Measurements from ENCODE around the gene RARG.

- TF ChIP-seq SIRT6 (IDR thresholded peaks at IDR 0.05; ENCODE audit: low read length) = no peak
- TF ChIP-seq MAX (IDR thresholded peaks at IDR 0.05) = no peak
- no peak for TF ChIP-seq CTCF (IDR thresholded peaks at IDR 0.05; ENCODE audit: control extremely low read depth in 1 of 3, insufficient read depth in 1 of 3, low read depth in 1 of 3, low read length in 3 of 3)
- TF ChIP-seq PHF8 (conservative IDR thresholded peaks at IDR 0.05; ENCODE audit: low read depth, low read length) = no peak
- TF ChIP-seq ZNF274 (IDR thresholded peaks at IDR 0.05; ENCODE audit: borderline replicate concordance, extremely low read depth, low read length) = no peak
- no peak for TF ChIP-seq EGR1 (IDR thresholded peaks at IDR 0.05; ENCODE audit: borderline replicate concordance, low read depth, low read length)
- TF ChIP-seq TCF12 (IDR thresholded peaks at IDR 0.05; ENCODE audit: low read depth, low read length) = no peak
- TF ChIP-seq POLR2A (IDR thresholded peaks at IDR 0.05; ENCODE audit: control extremely low read depth in 1 of 2, low read depth in 2 of 2, low read length in 2 of 2) = no peak
- TF ChIP-seq POLR2AphosphoS5 (IDR thresholded peaks at IDR 0.05; ENCODE audit: low read depth, low read length) = no peak
- no peak for TF ChIP-seq EP300 (IDR thresholded peaks at IDR 0.05; ENCODE audit: borderline replicate concordance in 1 of 2, low read depth in 2 of 2, low read length in 2 of 2)
- TF ChIP-seq GABPA (IDR thresholded peaks at IDR 0.05; ENCODE audit: borderline replicate concordance, insufficient read depth, low read length) = no peak
- TF ChIP-seq TAF1 (IDR thresholded peaks at IDR 0.05; ENCODE audit: low read depth, low read length) = no peak
- no peak for TF ChIP-seq GTF2F1 (IDR thresholded peaks at IDR 0.05; ENCODE audit: borderline replicate concordance, low read depth, low read length)
Observed at GRCh38 chr12:53231671-53231920, 413 bp downstream of the RARG start.
